ENCODE results near the gene LCA5.

LCA5 gene

DNA sequence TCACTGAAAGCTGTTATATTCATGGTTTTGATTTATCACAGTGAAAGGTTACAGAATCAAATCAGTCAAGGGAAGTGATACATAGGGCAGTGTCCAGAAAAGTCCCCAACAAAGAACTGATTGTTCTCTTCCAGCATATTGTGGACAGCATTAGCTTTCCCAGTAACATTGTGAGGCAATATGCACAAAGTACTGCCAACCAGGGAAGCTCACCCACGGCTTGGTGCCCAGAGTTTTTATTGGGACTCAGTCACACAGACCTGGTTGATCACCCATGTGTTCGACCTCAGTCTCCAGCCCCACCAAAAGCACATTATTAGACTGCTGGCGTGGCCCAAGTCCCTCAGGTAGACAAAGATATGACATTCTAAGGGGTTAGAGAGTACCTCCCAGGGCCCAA, 76.0 kb downstream of the LCA5 start (continued):
- TF ChIP-seq ZNF112 (tag by site-specific recombination; IDR thresholded peaks at IDR 0.05) = no peak

DNA sequence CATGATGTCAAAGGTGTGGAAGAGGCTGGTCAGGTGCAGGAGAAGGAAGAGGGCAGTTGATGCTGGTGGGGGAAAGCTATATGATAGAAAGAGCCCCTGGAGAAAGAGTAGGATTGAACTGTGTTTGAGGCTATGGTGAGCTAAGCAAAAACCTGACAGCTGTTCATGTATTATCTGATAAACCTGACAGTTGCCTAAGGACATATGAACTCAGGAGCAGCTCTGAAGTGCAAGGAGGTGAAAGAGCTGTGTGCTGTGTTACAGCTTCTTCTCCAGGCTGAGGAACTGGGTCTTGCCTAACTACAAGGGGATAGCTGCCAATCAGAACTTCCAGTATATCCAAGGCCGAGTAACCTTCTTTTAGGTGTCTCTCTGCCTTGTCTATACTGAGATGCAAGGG, 81.8 kb downstream of the LCA5 start:
- CTCF ChIA-PET = interaction anchor here (0.6 kb wide), 1 partner anchor 12 kb away, joined by 3 read pairs; no protein-coding TSS in a partner anchor
- TF ChIP-seq ZNF558 (tag by site-specific recombination; IDR thresholded peaks at IDR 0.05) = no peak
- TF ChIP-seq ZNF223 (tag by site-specific recombination; IDR thresholded peaks at IDR 0.05) = no peak
- TF ChIP-seq, protein P1, sequence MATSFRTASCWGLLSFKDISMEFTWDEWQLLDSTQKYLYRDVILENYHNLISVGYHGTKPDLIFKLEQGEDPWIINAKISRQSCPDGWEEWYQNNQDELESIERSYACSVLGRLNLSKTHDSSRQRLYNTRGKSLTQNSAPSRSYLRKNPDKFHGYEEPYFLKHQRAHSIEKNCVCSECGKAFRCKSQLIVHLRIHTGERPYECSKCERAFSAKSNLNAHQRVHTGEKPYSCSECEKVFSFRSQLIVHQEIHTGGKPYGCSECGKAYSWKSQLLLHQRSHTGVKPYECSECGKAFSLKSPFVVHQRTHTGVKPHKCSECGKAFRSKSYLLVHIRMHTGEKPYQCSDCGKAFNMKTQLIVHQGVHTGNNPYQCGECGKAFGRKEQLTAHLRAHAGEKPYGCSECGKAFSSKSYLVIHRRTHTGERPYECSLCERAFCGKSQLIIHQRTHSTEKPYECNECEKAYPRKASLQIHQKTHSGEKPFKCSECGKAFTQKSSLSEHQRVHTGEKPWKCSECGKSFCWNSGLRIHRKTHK (tag by site-specific recombination; IDR thresholded peaks at IDR 0.05) = no peak
- TF ChIP-seq, protein P2, sequence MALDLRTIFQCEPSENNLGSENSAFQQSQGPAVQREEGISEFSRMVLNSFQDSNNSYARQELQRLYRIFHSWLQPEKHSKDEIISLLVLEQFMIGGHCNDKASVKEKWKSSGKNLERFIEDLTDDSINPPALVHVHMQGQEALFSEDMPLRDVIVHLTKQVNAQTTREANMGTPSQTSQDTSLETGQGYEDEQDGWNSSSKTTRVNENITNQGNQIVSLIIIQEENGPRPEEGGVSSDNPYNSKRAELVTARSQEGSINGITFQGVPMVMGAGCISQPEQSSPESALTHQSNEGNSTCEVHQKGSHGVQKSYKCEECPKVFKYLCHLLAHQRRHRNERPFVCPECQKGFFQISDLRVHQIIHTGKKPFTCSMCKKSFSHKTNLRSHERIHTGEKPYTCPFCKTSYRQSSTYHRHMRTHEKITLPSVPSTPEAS (tag by site-specific recombination; IDR thresholded peaks at IDR 0.05) = no peak
- no peak for TF ChIP-seq ZNF664 (tag by site-specific recombination; IDR thresholded peaks at IDR 0.05)
- no peaks in the 10 kb centered on the region for H3K9me3 ChIP-seq (ENCODE audit: control insufficient read depth, insufficient read depth, low read depth, low read length)
- H3K27ac ChIP-seq (ENCODE audit: extremely low read depth, low read depth, low read length) = no peak overlapping the region
- H3K4me1 ChIP-seq (ENCODE audit: control insufficient read depth, insufficient read depth, low read length) = no peaks in the 10 kb centered on the region
- POLR2A ChIA-PET = no interaction called here
- H3K4me3 ChIP-seq (ENCODE audit: low read depth, low read length) = no peak overlapping the region
- no peaks in the 10 kb centered on the region for H3K36me3 ChIP-seq (ENCODE audit: control insufficient read depth in 2 of 2, insufficient read depth in 1 of 2, low read length in 2 of 2)

DNA sequence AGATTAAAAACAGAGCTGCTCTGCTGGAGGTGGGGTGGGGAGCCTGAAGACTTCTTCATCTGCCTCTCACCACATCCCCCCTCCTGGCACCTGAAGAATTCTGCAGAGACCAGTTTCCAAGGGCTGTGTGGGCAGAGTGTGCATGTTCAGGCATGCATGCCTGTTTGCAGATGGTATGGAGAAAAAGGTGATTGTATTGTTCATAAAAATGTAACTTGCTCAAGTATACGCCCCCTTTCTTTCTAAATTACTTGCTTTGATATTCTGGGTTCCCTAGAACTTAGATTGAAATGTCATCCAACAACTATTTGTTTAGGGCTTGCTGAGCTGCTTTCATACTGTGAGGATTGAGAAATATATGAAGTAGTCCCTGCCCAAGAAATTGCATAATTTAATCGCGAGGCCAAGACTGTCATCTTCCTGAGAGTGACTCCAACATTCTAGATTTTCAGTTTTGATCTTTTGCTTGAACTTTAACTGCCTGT, 83.6 kb downstream of the LCA5 start:
- TF ChIP-seq ZNF114 (tag by site-specific recombination; IDR thresholded peaks at IDR 0.05) (no peak), ZNF335 (tag by site-specific recombination; conservative IDR thresholded peaks at IDR 0.05) (no peak), ZFHX2 (tag by site-specific recombination; conservative IDR thresholded peaks at IDR 0.05) (peak; percentile 71), ZNF701 (tag by site-specific recombination; IDR thresholded peaks at IDR 0.05) (no peak), ZNF629 (tag by site-specific recombination; IDR thresholded peaks at IDR 0.05) (no peak), ZNF529 (tag by site-specific recombination; IDR thresholded peaks at IDR 0.05; ENCODE audit: insufficient replicate concordance) (no peak), ZIC2 (tag by site-specific recombination; IDR thresholded peaks at IDR 0.05) (peak; percentile 22; the same call in 1 of the 2 replicates), SCRT2 (tag by site-specific recombination; IDR thresholded peaks at IDR 0.05) (peak; percentile 69), YY2 (tag by site-specific recombination; IDR thresholded peaks at IDR 0.05) (no peak), ZNF777 (tag by site-specific recombination; IDR thresholded peaks at IDR 0.05; ENCODE audit: borderline replicate concordance) (no peak), SETDB1 (IDR thresholded peaks at IDR 0.05; ENCODE audit: insufficient read length, low read length) (no peak), ZNF350 (tag by site-specific recombination; IDR thresholded peaks at IDR 0.05) (no peak), ZBTB1 (tag by site-specific recombination; IDR thresholded peaks at IDR 0.05) (no peak), ZNF223 (tag by site-specific recombination; IDR thresholded peaks at IDR 0.05) (no peak), ZNF837 (tag by site-specific recombination; IDR thresholded peaks at IDR 0.05) (no peak), EGR2 (tag by site-specific recombination; IDR thresholded peaks at IDR 0.05; ENCODE audit: low read depth) (0 out of 2 replicates have a peak, but pooled peaks have one; percentile 36)
- TF ChIP-seq, protein P3, sequence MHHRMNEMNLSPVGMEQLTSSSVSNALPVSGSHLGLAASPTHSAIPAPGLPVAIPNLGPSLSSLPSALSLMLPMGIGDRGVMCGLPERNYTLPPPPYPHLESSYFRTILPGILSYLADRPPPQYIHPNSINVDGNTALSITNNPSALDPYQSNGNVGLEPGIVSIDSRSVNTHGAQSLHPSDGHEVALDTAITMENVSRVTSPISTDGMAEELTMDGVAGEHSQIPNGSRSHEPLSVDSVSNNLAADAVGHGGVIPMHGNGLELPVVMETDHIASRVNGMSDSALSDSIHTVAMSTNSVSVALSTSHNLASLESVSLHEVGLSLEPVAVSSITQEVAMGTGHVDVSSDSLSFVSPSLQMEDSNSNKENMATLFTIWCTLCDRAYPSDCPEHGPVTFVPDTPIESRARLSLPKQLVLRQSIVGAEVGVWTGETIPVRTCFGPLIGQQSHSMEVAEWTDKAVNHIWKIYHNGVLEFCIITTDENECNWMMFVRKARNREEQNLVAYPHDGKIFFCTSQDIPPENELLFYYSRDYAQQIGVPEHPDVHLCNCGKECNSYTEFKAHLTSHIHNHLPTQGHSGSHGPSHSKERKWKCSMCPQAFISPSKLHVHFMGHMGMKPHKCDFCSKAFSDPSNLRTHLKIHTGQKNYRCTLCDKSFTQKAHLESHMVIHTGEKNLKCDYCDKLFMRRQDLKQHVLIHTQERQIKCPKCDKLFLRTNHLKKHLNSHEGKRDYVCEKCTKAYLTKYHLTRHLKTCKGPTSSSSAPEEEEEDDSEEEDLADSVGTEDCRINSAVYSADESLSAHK (tag by site-specific recombination; IDR thresholded peaks at IDR 0.05) = peak; percentile 93
- Histone ChIP-seq H3K9me3 (ENCODE audit: control insufficient read depth, insufficient read depth, low read depth, low read length) (no peaks in the 10 kb centered on the region), H3K4me1 (ENCODE audit: control insufficient read depth, insufficient read depth, low read length) (no peaks in the 10 kb centered on the region), H3K36me3 (ENCODE audit: control insufficient read depth in 2 of 2, insufficient read depth in 1 of 2, low read length in 2 of 2) (no peaks in the 10 kb centered on the region), H3K27ac (ENCODE audit: extremely low read depth, low read depth, low read length) (no peak overlapping the region), H3K4me3 (ENCODE audit: low read depth, low read length) (no peak overlapping the region)
- ChIA-PET CTCF (interaction anchor here (2.0 kb wide), 1 partner anchor 14 kb away, joined by 6 read pairs; no protein-coding TSS in a partner anchor), POLR2A (no interaction called here)

All from HEK293 (cell line).